Activated T-helper 1 cell treated with Interleukin-2 at 50 U/mL for 16 hours (primary cell): ENCODE measurements around the gene PROK1.
"Not testable (repeated sequence)": the region's sequence is repeated elsewhere in the genome, so short reads cannot be mapped to it uniquely, and the experiment has no call there.

Experiments
- DNase-seq: peaks from one replicate; pipeline ENCODE4 v3.0.0-alpha.2; 2020; ENCODE audit warnings: low read depth

PROK1 gene

GRCh38 chr1:110433803-110434202 is 17.1 kb upstream of the PROK1 start:
- DNase-seq = no peak

- DNase-seq = no peak
Observed at GRCh38 chr1:110434946-110435345, 16.0 kb upstream of the PROK1 start.

DNA sequence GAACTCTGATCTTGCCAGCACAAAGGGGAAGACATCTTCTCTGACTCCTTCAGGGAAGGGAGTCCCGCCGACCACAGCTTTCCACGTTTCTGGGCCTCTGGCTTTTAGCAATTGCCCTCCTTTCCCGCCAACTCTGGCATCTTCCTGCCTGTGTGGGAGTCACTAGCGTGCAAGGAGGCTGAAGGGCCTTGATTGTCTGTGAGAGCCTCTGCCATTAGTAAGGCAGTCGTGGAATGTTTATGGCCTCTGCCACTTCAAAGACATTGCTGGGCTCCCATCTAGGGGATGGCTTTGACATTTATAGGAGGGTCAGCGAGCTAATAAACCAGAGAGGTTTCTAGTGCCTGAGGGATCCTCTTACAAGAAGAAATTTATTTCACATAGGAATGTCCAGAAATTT is 14.3 kb upstream of the PROK1 start:
- DNase-seq = no peak

GRCh38 chr1:110437645-110438299 is 13.2 kb upstream of the PROK1 start:
- DNase-seq = not testable (repeated sequence)

DNA sequence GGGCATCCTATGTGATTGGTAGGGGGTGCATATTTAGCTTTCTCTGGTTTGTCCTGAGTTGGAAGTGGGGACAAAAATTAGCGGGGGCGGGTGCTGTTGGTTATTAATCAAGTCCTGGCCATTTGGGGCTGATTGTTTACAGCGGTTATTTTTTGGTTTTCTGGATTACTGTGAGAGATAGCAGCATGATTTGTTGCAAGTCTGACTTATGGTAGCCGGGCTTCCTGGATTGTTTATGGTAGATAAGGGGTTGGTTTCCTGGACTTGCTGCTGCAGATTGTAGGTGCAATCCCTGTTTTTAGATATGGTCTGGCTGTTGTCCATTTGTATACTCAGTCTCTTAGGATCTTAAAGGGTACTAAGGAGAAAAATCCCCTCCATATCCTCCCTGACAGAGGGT is 12.1 kb upstream of the PROK1 start:
- DNase-seq = no peak

DNA sequence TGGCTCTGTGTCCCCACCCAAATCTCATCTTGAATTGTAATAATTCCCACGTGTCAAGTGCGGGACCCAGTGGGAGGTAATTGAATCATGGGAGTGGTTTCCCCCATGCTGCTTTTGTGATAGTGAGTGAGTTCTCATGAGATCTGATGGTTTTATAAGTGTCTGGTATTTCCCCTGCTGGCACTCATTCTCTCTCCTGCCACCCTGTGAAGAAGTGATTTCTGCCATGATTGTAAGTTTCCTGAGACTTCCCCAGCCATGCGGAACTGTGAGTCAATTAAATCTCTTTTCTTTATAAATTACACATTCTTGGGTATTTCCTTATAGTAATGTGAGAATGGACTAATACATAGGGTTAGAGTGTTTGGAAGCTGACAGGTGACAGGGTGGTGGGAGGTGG is 11.1 kb upstream of the PROK1 start:
- DNase-seq = not testable (repeated sequence)

DNA sequence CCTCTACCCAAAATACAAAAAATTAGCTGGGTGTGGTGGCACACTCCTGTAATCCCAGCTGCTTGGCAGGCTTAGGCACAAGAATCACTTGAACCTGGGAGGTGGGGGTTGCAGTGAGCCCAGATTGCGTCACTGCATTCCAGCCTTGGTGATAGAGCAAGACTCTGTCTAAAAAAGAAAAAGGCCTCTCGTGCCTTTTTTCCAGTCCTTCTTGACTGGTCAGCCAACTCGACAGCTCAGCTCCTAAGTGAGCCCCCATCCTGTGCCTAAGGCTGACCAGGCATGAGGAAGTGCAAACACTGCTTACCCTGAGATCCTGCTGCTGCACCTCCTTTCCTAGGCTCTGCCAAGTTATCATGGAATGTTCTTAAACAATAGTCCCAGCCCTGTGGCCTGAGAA is 10.1 kb upstream of the PROK1 start:
- DNase-seq = no peak

DNA sequence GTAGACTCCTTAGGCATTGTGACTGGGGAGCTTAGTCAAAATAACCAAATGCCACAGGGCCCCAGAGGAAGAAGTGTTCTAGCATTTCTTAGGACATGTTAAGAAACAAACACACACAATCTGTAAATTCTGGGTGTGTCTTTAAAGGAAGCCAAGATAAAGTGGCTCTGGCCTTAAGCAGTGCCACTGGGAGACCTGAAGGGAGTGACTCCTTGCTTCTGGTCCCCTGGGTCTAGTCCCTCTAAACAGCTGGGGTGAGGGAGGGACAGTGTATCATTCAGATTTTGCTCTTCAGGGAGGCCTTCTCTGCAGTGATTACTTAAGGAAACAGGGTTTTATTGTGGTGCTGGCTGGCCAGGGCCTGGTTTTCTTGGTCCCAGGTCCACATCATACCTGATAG is 9.1 kb upstream of the PROK1 start:
- DNase-seq = no peak

DNA sequence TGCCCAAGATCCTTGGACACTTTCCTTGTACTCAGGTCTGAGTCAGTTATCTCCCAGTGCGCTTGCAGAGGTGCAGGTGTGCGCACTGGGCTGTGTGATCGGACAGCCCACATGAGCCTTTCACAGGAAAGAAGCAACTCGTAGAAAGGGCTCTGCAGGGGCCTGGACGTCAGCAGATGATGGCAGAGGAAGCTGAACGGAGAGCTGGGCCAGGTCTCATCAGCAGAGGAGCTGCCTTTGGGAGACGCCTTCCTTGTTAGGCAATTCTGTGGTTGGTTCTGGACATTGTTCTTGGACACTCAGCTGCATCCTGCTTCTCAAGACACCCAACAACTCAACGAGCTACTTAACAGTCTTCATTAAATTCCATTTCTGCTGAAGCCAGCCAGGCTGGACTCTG is 7.5 kb upstream of the PROK1 start:
- no peak for DNase-seq

DNA sequence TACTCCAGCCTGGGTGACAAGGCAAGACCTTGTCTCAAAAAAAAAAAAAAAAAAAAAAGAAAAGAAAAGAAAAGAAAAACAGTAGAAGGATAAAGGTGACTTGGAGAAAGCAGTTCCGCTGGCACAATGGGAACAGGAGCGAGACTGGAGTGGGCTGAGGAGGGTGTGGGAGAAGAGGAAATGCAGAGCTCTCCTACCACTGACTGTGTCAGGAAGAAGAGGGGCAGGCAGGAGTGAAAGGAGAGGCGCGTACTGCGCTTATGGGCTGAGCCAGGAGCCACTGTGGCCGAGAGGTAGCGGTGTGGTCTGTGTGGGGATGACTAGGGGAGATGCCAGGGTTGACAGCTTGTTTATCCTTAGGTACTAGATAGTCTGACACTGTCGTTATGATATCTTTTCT is 6.4 kb upstream of the PROK1 start:
- no peak for DNase-seq

DNA sequence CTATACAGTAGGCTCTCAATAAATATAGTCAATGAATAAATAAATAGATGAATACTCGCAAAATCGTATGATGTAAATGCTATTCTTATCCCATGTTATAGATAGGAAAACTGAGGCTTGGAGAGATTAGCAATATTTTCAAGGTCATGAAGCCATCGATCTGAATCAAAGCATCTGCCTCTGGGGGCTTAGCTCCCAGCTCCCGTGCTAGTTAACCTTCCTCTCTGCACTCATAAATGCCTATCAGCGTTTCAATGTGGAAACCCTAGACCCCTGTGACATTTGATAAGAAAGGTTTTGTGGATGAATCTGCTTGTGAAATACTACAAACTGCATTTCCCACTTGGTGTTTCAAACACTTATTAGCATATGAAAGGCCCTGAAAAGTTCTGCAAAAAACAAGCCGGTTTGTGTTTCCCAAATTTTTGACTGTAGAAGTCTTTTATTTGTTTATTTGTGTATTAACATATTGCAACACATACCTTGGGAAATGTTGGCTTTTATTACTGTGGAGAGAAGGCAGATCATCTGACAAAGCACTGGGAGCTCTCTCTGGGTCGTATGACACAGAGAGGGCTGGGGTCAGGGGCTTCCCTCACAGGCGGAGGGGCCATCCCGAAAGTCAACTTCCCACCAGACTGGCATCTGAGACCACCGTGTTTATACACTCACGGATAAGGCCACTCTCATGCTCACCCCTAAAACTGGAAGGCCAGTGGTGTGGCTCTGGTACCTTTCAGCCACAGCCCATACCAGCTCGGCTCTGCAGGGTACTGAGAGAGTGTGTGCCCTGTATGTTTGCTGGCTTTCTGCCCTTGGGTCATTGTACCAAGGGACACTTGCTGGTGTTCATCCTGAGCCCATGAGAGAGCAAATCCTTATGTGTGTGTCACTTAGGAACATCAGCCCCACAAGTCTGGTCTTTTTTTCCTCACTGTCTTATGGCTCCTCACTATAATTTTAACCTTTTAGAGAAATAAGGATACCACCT is 993 bp upstream of the PROK1 start:
- no peak for DNase-seq

- DNase-seq = no peak
Observed at GRCh38 chr1:110452330-110452729, 1.4 kb downstream of the PROK1 start.

DNA sequence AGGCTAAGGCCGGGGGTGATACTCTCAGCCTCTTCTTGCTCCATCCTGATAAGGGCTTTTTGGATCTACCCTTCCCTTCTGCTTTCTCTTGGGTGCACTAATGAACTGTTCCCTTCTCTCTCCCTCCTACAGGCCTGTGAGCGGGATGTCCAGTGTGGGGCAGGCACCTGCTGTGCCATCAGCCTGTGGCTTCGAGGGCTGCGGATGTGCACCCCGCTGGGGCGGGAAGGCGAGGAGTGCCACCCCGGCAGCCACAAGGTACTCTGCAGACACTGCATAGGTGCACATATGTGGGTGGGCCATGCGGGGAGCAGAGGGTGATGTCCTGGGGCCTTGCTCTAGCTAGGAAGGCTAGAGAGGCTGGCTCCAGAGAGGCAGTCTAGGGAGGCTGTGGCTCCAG is 2.9 kb downstream of the PROK1 start:
- DNase-seq = no peak

- DNase-seq = no peak
Observed at GRCh38 chr1:110454328-110454727, 3.4 kb downstream of the PROK1 start.

- no peak for DNase-seq
Observed at GRCh38 chr1:110455151-110455550, 4.2 kb downstream of the PROK1 start.

- no peak for DNase-seq
Observed at GRCh38 chr1:110457206-110457605, 6.3 kb downstream of the PROK1 start.

DNA sequence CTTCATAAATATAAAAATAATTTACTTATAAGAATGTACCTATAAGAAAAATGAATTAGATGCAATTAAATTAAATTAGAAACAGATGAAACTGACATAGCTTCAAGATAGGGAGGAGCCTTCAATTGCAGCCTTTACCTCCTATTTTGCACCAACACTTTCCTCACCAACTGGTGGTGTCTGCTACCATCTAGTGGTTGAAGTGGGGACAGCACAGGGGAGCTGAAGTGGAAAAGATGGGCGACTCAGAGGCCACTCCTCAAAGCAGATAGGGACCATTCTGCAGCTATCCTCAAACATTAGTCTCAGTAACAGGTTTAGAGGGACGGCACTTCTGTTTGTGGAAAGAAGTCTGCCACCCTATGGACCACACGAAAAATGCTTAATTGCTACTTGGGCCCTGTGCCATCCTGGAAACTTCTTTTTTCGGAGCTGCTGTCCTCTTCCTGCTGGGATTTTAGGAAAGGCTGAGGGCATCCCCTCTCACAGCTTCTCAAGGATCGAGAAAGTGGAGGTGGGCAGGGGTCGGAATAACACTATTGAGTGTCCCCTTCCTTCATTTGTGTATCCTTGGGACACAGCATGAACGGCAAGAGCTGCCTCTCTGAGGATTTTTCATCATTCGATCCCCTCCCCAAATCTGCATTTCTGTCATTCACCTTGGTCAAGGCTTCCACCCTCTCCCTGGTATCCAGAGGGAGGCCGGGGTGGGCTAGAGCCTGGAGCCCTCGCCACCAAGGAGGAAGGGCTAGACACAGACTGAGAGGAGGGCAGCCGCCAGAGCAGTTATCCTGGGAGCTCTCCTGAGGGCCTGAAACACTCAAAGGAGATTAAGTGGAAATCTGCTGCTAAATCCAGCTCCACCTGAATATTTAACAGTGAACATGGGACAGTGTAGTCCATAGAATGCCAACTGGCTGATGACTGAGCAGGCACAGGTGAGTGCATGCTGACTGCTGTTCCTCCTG is 9.6 kb downstream of the PROK1 start:
- peak; percentile 68 for DNase-seq

GRCh38 chr1:110462093-110462492 is 11.1 kb downstream of the PROK1 start:
- DNase-seq = no peak

- no peak for DNase-seq
Observed at GRCh38 chr1:110462964-110463363, 12.0 kb downstream of the PROK1 start.

DNA sequence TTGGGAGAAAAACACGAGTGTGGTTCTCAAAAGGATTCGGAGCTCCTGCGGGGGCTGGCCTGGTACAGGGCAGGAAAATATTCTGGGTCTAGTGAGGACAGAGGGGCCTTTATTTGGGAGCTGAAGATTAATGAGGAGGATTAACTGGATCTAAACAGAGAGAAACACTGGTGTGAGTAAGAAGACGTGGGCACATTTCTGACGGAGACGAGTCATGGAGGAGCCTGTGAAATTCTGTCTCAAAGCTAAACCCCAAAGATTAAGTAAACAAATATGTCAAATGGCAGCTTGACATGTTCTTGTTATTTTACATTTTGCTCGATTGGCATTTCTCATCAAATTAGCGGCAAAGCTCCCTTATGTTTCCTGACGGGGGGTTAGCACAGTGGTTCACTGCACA is 12.8 kb downstream of the PROK1 start:
- DNase-seq = no peak

DNA sequence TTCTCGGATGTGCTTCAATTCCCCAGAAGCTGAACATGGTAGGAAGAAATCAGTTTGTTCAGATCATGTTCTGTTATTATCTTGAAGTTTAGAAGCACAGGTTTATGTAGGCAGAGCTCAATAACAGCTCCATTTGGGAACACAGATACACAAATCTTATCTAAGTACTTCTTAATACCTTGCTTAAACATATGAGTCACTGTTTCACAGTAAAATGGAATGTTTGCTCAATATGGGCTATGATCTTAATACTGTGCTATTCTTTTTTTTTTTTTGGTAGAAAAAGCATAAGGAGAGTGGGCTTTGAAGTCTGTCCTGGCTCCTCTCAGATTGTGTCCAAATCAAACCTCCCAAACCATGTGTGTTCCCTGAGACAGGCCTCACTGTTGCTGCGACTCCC is 13.4 kb downstream of the PROK1 start:
- no peak for DNase-seq
